NCI-H2107 treated with DMSO at 0.1 percent for 48 hours (cell line): ENCODE measurements around the gene MLF2.
"Not testable (repeated sequence)": the region's sequence is repeated elsewhere in the genome, so short reads cannot be mapped to it uniquely, and the experiment has no call there.

Experiments
- DNase-seq: peaks from one replicate; lab custom pipeline; 2025; ENCODE audit not compliant: unreplicated experiment; lab: John Stamatoyannopoulos, UW

Gene MLF2

DNA sequence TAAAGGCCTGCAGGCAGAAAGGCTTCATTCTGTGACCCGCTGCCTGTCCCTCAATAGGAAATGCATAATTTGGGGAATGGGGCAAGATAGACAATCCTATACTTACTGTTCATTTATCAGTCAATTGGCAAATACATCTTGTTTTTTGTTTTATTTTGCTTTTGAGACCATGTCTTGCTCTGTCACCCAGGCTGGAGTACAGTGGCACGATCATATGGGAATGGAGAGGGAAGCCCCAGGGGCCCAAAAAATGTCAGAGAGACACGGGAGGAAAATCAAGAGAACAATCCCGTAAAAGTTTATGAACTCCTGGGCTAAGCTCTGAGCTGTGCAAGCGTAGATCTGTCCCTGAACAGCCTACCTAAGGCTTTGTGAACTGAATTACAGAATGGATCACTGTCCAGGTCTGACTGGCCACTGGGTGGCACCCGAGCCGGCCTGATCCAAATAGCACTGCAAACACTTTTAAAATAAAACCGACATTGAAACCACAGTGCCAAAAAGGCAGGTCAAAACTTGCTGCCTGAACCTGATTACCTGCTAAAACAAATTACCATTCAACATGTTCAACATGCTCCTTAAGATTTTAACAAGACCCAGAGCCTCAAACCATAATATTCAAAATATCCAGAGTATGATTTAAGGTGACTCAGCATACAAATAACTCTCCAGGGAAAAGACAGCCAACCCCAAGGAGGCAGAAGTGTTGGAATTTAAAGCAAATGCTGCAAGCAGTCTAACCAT lies 17.3 kb downstream of the MLF2 start:
- peak; percentile 49 for DNase-seq

GRCh38 chr12:6734506-6735387 lies 18.2 kb downstream of the MLF2 start:
- no peak for DNase-seq

GRCh38 chr12:6730169-6730568 lies 22.8 kb downstream of the MLF2 start:
- DNase-seq = no peak

DNA sequence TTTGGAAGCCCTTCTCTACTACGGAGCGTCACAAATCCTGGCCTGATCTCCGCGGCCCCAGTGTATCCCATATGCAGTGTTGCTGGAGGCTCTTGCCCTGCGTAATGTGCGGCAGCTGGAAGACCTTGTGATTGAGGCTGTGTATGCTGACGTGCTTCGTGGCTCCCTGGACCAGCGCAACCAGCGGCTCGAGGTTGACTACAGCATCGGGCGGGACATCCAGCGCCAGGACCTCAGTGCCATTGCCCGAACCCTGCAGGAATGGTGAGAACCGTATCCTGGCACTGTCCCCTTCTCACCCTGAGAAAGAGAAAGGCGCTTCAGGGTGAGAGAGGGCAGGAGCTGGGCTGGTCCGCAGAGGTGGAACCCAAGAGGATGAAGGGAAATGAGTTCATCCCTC lies 23.8 kb downstream of the MLF2 start:
- no peak for DNase-seq

GRCh38 chr12:6725350-6725749 lies 27.6 kb downstream of the MLF2 start:
- DNase-seq = no peak

DNA sequence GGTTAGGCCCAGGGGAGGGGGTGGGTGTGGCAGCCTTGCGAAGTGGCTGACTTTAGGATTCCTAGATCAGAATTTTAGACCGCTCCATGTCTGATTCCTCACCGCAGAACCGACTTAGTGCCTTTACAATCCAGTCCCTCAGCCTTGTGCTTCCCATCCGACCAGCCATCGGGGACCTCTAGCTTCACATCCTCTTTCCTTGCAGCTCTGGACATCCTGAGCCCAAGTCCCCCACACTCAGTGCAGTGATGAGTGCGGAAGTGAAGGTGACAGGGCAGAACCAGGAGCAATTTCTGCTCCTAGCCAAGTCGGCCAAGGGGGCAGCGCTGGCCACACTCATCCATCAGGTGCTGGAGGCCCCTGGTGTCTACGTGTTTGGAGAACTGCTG lies 28.5 kb downstream of the MLF2 start:
- DNase-seq = peak; percentile 40

- DNase-seq = peak; percentile 99
These were observed 29.1 kb downstream of the MLF2 start, which contains the start of gene COPS7A for GRCh38 chr12:6723607-6724408. Gene COPS7A (plus strand): TSS chr12:6724046. CDS start chr12:6724657, 611 bp downstream.

GRCh38 chr12:6722863-6723262 lies 30.1 kb downstream of the MLF2 start:
- DNase-seq = no peak

GRCh38 chr12:6716874-6717437 lies 36.0 kb downstream of the MLF2 start:
- DNase-seq = no peak

DNA sequence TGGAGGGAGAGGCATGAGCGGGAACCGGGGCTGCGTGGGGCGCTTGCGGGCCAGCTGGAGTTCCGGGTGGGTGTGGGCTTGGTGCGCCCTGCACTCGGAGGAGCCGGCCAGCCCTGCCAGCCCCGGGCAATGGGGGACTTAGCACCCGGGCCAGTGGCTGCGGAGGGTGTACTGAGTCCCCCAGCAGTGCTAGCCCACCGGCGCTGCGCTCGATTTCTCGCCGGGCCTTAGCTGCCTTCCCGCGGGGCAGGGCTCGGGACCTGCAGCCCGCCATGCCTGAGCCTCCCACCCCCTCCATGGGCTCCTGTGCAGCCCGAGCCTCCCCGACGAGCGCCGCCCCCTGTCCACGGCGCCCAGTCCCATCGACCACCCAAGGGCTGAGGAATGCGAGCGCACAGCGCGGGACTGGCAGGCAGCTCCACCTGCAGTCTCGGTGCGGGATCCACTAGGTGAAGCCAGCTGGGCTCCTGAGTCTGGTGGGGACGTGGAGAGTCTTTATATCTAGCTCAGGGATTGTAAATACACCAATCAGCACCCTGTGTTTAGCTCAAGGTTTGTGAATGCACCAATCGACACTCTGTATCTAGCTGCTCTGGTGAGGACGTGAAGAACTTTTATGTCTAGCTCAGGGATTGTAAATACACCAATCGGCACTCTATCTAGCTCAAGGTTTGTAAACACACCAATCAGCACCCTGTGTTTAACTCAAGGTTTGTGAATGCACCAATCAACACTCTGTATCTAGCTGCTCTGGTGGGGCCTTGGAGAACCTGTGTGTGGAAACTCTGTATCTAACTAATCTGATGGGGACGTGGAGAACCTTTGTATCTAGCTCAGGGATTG lies 36.7 kb downstream of the MLF2 start:
- DNase-seq = not testable (repeated sequence)

GRCh38 chr12:6708960-6709394 lies 44.0 kb downstream of the MLF2 start:
- DNase-seq = no peak

- DNase-seq = not testable (repeated sequence)
These were observed 44.6 kb downstream of the MLF2 start for GRCh38 chr12:6708351-6708750.

- DNase-seq = no peak
These were observed 49.3 kb downstream of the MLF2 start for GRCh38 chr12:6703631-6704030.

- no peak for DNase-seq
These were observed 51.7 kb downstream of the MLF2 start for GRCh38 chr12:6701078-6701768.

GRCh38 chr12:6700646-6701051 lies 52.3 kb downstream of the MLF2 start, which contains the start of gene PIANP:
Gene PIANP (minus strand): TSS chr12:6700815. CDS start chr12:6698061, 2,754 bp downstream.
- no peak for DNase-seq

DNA sequence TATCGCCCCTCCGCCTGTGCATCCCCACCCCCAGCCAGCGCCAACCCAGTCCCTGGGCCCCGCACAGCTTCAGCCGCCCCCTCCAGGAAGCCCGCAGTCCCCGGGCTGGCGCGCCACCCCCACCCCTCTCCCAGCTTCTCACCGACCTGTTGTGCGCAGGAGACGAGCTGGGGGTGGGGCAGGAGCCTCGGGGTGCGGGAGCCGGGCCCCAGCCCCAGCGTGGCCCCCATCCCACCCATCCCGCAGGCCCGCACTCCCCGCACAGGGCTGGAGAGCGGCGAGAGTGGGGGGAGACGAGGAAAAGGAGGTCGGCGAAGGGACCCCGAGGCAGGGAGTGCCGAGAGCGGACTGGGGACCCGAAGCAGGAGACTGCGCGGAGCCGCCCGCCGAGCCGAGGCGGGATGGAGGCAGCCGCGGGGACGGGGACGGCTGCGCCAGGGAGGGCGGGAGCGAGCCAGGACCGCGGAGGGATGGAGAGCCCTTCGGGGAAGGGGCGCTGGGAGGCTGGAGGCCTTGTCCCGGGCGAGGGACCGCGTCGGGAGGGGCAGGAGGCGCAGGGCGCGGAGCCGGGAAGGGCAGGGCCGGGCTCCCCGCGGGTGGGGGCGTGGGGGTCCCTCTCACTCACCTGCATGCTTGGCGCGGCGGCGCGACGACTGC lies 52.8 kb downstream of the MLF2 start:
- DNase-seq = no peak

DNA sequence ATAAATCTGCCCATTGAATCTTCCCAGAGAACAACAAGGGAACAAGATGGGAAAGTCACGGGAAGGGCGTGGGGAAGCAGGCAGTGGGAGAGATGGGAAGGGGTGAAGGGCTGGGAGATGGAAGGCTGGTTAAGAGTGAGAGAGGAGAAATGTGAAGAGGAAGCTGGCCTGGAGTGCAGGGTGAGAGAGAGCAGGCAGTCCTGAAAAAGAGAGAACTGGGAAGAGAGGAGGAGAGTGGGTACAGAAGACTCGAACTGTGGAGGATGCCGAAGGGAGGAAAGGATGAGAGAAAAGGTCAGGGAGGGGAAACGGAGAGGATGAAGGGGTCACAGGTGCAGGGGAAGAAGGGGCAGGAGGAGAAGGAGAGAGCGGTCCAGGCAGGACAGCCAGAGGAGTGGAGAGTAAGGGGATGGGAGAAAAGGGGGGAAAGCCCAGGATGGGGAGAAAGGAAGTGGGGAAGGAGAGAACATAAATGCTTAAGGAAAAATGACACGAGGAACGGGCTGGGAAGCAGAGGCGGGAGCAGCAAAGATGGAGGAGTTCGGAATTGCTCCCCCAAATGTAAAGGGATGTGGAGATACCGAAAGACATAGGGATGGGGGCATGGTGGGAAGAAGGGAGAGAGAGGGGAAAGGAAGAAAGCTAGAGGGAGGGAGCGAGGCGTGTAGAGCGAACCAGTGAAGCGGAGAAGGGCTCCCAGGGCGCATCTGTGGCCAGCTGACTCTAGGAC lies 53.5 kb downstream of the MLF2 start:
- no peak for DNase-seq
